HG02610 (cell line): ENCODE results near the gene SLC6A9.

Experiments used
- ATAC-seq: cut with Tn5 transposase; IDR thresholded peaks from one replicate; pipeline ENCODE4 v1.9.1; 2021; ENCODE audit warnings: mild to moderate bottlenecking, moderate library complexity; ENCODE audit not compliant: unreplicated experiment

SLC6A9 gene

GRCh38 chr1:44029911-44030604 is 1.2 kb downstream of the SLC6A9 start:
- ATAC-seq, result peak; percentile 82

DNA sequence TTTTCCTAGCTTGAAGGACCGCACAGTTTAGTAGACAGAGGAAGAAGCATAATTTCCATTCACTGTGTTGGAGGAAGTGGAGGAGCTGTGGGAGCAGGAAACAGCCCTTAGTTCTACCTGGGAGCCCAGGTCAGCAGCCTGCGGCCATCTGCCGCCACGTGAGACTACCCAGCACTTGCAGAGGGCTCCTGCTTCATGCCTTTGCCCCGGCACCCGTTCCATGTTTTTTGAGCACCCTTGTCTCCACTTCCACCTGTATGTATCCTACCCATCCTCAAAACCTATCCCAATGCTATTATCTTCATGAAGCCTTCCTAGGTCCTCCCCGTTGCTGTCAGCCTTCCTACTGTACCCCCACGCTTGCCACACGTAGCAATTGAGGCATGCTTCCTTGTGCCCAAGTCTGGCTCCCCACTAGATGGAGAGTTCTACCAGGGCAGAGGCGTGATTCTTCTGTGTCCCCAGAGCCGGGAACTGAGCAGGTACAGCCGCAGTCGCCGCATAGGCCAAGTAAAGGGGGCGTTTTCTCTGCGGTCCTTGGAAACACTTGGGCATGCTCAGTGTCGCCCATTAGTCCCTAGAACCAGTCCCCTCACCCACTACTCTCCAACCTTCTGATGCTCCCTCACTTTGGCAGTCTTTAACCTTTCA is 1.9 kb downstream of the SLC6A9 start:
- peak; percentile 8 for ATAC-seq

DNA sequence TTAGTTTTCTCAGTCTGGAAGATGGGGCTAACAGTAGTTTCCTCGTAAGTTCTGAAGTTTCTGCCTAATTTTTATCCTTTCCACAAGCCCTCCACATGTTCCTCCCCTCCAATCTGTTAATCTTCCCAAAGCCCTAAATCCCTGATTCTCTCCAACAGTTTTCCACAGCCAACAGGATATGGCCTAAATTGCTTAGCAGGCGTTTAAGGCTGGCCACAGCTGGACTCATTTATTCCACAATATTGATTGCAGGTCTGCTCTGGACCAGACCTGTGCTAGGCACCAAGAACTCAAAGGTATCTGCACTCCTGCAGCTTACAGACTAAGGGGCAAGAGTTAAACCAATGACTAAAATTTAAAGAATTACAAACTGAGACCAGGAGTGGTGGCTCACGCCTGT is 3.9 kb downstream of the SLC6A9 start:
- no peak for ATAC-seq

DNA sequence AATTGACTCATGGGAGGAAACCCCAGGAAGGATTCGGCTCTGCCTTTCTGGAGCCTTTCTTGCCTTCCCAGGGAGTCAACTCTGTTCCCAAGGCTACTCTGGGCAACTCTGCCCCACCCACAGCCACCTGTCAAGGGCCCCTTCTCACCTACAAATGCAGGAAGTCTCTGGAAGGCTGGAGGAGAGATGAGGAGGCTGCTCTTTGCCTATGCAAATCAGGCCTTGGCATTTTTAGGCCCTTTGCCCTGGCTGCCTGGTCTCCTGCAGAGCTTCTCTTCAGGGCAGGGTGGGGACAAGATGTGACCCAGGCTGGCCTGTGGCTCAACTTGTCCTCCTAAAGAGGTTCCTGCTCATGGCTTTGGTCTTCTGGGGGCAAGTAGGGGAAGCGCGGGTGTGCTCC is 5.4 kb downstream of the SLC6A9 start:
- ATAC-seq, result no peak

- no peak for ATAC-seq
Measured at GRCh38 chr1:44024903-44025525, 6.2 kb downstream of the SLC6A9 start.

DNA sequence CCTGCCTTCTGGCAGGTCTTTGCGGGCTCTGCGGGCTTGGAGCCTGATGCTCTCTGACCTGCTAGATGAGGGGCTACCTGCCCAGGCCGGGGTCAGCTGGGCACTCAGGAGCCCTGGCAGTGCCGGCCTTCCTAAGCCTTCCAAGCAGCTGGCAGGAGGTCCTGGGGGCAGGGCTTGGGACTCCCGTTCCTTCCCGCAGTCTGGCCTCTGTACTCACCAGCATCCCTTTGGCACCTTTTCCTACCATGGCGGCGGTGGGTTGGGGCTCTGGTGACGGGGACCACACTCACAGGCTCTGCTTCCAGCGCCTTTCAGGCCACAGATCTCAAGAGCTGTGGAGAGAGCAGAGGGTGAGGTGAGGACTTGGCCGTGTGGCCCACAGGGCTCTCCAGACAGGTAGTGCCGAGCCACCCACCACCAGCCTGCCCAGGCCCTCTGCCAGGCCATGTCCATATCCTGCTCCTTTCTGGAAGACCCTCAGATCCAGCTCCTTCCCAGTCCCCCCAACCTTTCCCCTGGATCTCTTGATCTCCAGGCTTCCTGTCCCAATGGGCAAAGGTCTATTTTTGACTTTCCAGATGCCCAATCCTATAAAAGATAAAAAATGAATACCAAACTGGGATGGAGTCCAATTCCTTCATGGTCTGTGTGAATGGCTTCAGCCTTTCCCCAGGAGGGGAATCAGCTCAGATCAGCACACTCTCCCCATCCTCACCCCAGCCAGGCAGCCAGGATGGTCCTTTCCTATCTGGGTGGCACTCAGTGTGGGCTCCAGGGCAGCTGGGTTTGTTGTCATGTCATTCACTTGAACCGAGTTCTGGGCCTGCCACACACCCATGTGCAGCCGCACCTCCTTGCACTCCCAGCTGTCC is 7.0 kb downstream of the SLC6A9 start:
- ATAC-seq, result no peak

GRCh38 chr1:44021581-44022321 is 9.5 kb downstream of the SLC6A9 start:
- no peak for ATAC-seq

- no peak for ATAC-seq
Measured at GRCh38 chr1:44021156-44021555, 10.1 kb downstream of the SLC6A9 start.

DNA sequence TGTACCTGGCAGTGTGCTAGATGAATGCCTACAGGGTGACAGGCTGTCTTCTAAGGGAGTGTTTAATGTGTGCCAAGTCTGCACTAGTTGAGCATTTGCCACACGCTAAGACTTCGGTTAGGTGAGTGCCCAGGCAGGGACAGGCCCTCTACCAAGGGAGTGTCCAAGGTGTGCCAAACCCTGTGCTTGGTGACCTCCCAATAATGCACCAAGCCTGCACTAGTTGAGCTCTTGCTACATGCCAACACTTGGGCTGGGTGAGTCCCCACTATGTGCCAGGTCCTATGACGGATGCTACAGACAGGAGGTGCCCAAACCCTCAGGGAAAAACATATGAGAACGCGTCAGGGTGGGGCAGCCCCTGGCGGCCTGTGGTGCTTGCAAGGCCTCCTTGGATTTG is 10.8 kb downstream of the SLC6A9 start:
- ATAC-seq, result no peak

- no peak for ATAC-seq
Measured at GRCh38 chr1:44019466-44019948, 11.8 kb downstream of the SLC6A9 start.

GRCh38 chr1:44016890-44017400 is 14.3 kb downstream of the SLC6A9 start:
- ATAC-seq, result no peak

DNA sequence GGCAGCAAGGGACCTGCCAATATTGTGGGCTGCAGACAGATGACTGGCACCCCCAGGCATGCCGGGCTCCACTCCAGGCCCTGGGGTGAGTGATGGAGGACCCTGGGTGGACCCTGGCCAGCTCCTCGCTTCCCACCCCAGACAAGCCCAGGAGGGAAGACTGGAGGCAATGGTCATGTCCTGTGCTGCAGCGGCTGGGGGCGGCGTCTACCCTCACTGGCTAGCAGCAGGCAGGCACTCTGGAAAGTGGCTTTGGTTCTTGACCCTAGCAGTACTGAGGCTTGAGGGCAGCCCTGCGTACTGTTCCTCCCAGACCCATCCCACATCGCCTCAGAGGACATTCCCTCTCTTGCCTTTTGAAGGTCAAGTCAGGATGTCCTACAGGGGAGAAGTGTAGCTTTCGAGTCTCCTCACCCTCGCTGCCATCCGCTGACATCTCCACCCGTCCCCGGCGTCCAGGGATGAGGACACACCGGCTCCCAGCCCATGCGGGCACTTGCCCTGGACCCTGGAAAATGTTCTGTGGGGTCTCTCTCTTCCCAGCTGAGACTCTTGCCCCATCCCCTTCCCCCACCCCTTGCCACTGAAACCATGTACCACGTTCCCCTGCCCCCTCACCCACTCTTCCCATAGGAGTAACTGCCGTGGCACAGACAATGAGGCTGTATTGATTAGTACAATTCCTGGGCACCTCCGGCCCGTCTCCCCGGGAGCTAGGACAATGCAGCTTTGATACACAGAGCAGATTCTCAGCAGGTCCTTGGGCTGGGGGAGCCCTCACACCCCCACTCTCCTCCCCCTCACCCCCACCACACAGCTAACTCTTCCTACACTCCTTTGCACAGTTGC is 15.0 kb downstream of the SLC6A9 start:
- ATAC-seq, result no peak

GRCh38 chr1:44015206-44015605 is 16.1 kb downstream of the SLC6A9 start:
- ATAC-seq, result no peak

DNA sequence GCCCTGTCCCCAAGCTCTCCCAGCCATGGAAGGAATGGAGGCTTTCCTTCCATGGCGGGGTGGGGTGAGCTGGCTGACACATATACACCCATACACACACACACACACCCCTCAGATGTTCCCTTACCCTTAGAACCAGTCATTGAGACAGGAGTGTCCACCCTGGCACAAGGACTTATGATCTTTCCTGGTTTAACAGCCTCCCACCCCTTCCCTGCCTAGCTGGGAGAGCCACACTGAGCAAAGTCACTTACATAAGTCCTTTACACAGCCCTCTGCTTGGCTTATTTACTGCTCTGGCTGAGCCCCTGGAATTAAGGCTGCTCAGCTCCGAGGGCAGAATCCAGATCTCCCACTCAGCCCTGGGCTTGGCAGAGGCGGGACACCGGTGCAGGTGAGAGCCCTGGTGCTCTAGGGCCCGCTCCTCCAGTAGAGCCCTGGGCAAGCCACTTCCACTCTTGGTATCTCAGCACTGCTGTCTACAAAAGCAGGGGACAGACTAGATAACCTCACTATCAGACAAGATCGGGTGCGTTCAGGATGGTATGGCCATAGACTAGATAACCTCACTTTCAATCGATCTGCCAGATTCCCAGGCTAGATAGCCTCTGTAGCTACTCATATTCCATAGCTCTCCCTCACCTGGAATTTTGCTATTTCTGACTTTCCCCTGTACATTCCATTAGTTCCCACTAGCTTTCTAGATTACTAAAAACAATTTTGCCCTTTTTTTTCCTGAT is 16.7 kb downstream of the SLC6A9 start:
- no peak for ATAC-seq

DNA sequence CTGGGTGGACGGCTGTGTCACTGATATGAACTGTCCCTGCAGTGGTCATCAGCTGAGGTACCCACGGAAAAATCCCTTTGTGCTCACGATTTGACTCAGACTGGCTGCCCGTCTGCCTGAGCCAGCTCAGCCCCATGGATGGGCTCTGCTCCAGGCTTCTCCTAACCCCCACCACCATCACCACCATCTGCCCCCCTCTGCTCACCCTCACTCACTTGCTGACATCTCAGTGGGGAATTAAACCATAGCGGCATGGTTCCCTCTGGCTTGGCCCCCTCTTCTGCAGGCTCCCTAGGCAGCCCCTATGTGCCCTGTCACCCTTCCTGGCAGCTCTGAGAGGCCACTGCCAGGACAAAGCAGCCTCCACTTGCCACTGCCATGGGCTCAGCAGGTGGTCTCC is 17.3 kb downstream of the SLC6A9 start:
- ATAC-seq, result no peak

DNA sequence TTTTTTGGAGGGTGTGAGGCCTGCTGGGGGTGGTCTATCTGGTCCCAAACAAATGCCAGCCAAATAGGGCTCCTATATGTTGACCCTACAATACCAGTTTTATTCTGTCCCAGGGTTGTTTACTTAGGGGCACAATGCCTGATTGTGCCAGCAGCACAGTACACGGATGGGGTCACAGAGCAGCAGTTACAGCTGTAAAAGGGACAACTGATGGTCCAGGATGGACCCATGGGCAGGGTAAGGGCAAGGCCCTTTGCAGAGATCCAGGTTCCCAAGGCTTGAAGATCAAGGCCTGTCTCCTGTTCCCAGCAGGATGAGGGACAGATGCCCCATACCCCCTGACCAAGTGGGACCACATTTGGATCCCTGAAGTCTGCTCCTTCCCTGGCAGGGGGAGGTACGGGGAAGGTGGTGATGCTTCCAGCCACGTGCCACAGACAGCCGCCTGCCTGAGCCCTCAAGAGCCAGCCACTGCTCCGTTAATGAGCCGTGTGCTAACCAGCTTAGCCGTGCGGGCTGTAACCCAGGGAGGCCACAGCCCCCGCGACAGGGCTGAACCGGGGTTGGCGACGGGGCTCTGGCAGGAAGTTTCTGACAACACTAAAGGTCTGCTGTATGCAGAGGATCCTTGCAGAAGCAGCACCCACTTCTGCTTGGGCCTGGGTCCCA is 18.2 kb downstream of the SLC6A9 start:
- ATAC-seq, result no peak

DNA sequence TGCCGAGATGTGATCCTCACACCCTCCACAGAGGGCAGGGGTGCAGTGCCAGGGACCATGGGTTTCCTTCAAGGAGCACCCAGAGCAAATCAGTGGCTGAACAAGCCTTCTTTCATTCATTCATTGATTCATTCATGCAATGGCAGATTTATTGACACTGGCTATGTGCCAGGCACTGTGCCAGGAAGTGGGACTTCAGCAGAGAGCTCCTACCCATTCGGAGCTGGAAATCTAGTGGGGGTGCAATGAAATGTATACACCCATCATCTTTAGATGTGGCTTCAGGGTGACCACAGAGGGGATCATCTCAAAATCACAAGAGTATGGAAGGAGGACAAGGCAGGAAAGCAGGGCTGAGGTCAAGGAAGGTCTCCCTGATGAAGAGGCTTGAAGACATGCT is 18.9 kb downstream of the SLC6A9 start:
- no peak for ATAC-seq

- ATAC-seq, result no peak
Measured at GRCh38 chr1:44010935-44011471, 20.3 kb downstream of the SLC6A9 start.
